H1 (cell line): ENCODE data around the gene HS6ST3.

Experiments
- ATF2 ChIP-seq: IDR thresholded peaks from 2 replicates; pipeline ENCODE4 v1.6.1; 2012; ENCODE audit warnings: low read length, inconsistent platforms
- CEBPB ChIP-seq: IDR thresholded peaks from 2 replicates; pipeline ENCODE4 v1.6.1; 2012; ENCODE audit warnings: low read depth, low read length
- GTF2F1 ChIP-seq: IDR thresholded peaks from 2 replicates; pipeline ENCODE4 v1.6.1; 2012; ENCODE audit warnings: low read depth, low read length, improper control_type of control experiment, borderline replicate concordance
- HDAC2 ChIP-seq, 2 experiments: fragments of 300-600 bp in 1 of 2; sonication (generic) in 1 of 2; IDR thresholded peaks; 2 replicates each; pipeline ENCODE4 v1.6.1; 2011 to 2012; ENCODE audit warnings: low read depth in 2 of 2, low read length in 2 of 2, mild to moderate bottlenecking in 2 of 2, moderate library complexity in 2 of 2, borderline replicate concordance in 1 of 2, inconsistent platforms in 1 of 2
- PHF8 ChIP-seq: fragments of 200-600 bp; sonication (generic); conservative IDR thresholded peaks from 2 replicates; pipeline ENCODE4 v1.7.1; 2012; ENCODE audit warnings: low read depth, mild to moderate bottlenecking, inconsistent platforms, low read length, moderate library complexity
- SP1 ChIP-seq: IDR thresholded peaks from 2 replicates; pipeline ENCODE4 v1.6.1; 2011; ENCODE audit warnings: low read depth, low read length
- TCF12 ChIP-seq: IDR thresholded peaks from 2 replicates; pipeline ENCODE4 v1.6.1; 2011; ENCODE audit warnings: low read depth, mild to moderate bottlenecking, low read length
- TF ChIP-seq, protein P1 (sequence below), 3 experiments: IDR thresholded peaks; 1 replicate in 2 of 3; 2 replicates in 1 of 3; pipeline versions ENCODE4 v1.5.1 to v1.6.1; 2011; ENCODE audit warnings: low read length in 3 of 3, mild to moderate bottlenecking in 3 of 3, inconsistent platforms in 2 of 3, low read depth in 1 of 3, moderate library complexity in 1 of 3; ENCODE audit not compliant: insufficient read depth in 1 of 3; ENCODE audit errors: control extremely low read depth in 1 of 3
- TF ChIP-seq, protein P2 (sequence below): IDR thresholded peaks from 2 replicates; pipeline ENCODE4 v1.6.1; 2012; ENCODE audit warnings: inconsistent platforms

DNA sequence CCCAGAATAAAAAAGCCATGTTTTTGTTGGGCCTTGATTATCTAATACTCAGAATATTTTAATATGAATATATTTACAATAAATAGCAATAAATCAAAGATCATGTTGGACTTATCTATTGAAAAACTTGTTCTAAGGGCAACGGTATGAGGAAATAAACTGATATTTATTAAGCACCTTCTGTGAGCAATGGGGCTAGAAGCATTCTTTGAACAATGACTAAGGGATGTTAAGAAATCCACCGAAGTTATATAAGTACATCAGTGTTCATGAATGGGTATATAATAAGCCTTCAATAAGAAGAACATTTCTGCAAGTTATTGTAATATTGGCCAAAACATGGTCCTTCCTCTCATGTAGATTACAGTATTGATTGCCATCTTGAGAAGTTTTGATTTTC, 682.5 kb downstream of the HS6ST3 start:
- TF ChIP-seq TCF12 (no peak), ATF2 (no peak), PHF8 (no peak), HDAC2 (IDR thresholded peaks at IDR 0.05; ENCODE audit: borderline replicate concordance in 1 of 2, low read depth in 2 of 2, low read length in 2 of 2) (no peak), GTF2F1 (no peak), CEBPB (no peak), SP1 (no peak)
- TF ChIP-seq, protein P1, sequence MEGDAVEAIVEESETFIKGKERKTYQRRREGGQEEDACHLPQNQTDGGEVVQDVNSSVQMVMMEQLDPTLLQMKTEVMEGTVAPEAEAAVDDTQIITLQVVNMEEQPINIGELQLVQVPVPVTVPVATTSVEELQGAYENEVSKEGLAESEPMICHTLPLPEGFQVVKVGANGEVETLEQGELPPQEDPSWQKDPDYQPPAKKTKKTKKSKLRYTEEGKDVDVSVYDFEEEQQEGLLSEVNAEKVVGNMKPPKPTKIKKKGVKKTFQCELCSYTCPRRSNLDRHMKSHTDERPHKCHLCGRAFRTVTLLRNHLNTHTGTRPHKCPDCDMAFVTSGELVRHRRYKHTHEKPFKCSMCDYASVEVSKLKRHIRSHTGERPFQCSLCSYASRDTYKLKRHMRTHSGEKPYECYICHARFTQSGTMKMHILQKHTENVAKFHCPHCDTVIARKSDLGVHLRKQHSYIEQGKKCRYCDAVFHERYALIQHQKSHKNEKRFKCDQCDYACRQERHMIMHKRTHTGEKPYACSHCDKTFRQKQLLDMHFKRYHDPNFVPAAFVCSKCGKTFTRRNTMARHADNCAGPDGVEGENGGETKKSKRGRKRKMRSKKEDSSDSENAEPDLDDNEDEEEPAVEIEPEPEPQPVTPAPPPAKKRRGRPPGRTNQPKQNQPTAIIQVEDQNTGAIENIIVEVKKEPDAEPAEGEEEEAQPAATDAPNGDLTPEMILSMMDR (IDR thresholded peaks at IDR 0.05; ENCODE audit: control extremely low read depth in 1 of 3, insufficient read depth in 1 of 3, low read depth in 1 of 3, low read length in 3 of 3), result no peak
- TF ChIP-seq, protein P2, sequence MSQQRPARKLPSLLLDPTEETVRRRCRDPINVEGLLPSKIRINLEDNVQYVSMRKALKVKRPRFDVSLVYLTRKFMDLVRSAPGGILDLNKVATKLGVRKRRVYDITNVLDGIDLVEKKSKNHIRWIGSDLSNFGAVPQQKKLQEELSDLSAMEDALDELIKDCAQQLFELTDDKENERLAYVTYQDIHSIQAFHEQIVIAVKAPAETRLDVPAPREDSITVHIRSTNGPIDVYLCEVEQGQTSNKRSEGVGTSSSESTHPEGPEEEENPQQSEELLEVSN, result no peak
